ENCODE results near the gene ALOX5.

Gene ALOX5

GRCh38 chr10:45437587-45438465 lies 63.8 kb downstream of the ALOX5 start:
- Histone ChIP-seq H3K36me3 (ENCODE audit: control insufficient read depth, insufficient read depth, low read length) (no peaks in the 10 kb centered on the region), H3K27ac (no peak overlapping the region), H3K79me2 (no peaks in the 10 kb centered on the region), H3K9ac (no peak overlapping the region), H3K4me1 (no peaks in the 10 kb centered on the region), H3K9me3 (ENCODE audit: control insufficient read depth, low read length) (no peaks in the 10 kb centered on the region), H3K27me3 (ENCODE audit: control insufficient read depth, insufficient read depth, low read length) (no peaks in the 10 kb centered on the region), H3K4me2 (ENCODE audit: low read length) (no peak overlapping the region), H2AFZ (no peak overlapping the region), H3K4me3 (ENCODE audit: low read depth, low read length) (no peak overlapping the region)
- no peak for TF ChIP-seq CTCF (IDR thresholded peaks at IDR 0.05)

- no peaks in the 10 kb centered on the region for H3K27me3 ChIP-seq (ENCODE audit: control insufficient read depth, insufficient read depth, low read length)
- no peak overlapping the region for H2AFZ ChIP-seq
- no peaks in the 10 kb centered on the region for H3K36me3 ChIP-seq (ENCODE audit: control insufficient read depth, insufficient read depth, low read length)
- no peaks in the 10 kb centered on the region for H3K9me3 ChIP-seq (ENCODE audit: control insufficient read depth, low read length)
- no peak for TF ChIP-seq CTCF (IDR thresholded peaks at IDR 0.05)
- H3K4me3 ChIP-seq (ENCODE audit: low read depth, low read length) = no peak overlapping the region
- no peak overlapping the region for H3K27ac ChIP-seq
- no peaks in the 10 kb centered on the region for H3K79me2 ChIP-seq
- no peak overlapping the region for H3K4me2 ChIP-seq (ENCODE audit: low read length)
- no peaks in the 10 kb centered on the region for H3K4me1 ChIP-seq
- H3K9ac ChIP-seq = no peak overlapping the region
Observed at GRCh38 chr10:45438466-45439090, 64.6 kb downstream of the ALOX5 start.

- Histone ChIP-seq H3K27ac (no peak overlapping the region), H2AFZ (no peak overlapping the region), H3K27me3 (ENCODE audit: control insufficient read depth, insufficient read depth, low read length) (no peaks in the 10 kb centered on the region), H3K9ac (no peak overlapping the region), H3K36me3 (ENCODE audit: control insufficient read depth, insufficient read depth, low read length) (no peaks in the 10 kb centered on the region), H3K4me3 (ENCODE audit: low read depth, low read length) (no peak overlapping the region), H3K79me2 (no peaks in the 10 kb centered on the region), H3K4me2 (ENCODE audit: low read length) (no peak overlapping the region), H3K4me1 (no peaks in the 10 kb centered on the region), H3K9me3 (ENCODE audit: control insufficient read depth, low read length) (no peaks in the 10 kb centered on the region)
- no peak for TF ChIP-seq CTCF (IDR thresholded peaks at IDR 0.05)
Observed at GRCh38 chr10:45439365-45439764, 65.3 kb downstream of the ALOX5 start.

- no peak for TF ChIP-seq CTCF (IDR thresholded peaks at IDR 0.05)
- no peak overlapping the region for H3K9ac ChIP-seq
- no peak overlapping the region for H2AFZ ChIP-seq
- H3K79me2 ChIP-seq = no peaks in the 10 kb centered on the region
- no peaks in the 10 kb centered on the region for H3K9me3 ChIP-seq (ENCODE audit: control insufficient read depth, low read length)
- no peak overlapping the region for H3K4me3 ChIP-seq (ENCODE audit: low read depth, low read length)
- H3K27me3 ChIP-seq (ENCODE audit: control insufficient read depth, insufficient read depth, low read length) = no peaks in the 10 kb centered on the region
- no peaks in the 10 kb centered on the region for H3K36me3 ChIP-seq (ENCODE audit: control insufficient read depth, insufficient read depth, low read length)
- H3K27ac ChIP-seq = no peak overlapping the region
- H3K4me2 ChIP-seq (ENCODE audit: low read length) = no peak overlapping the region
- no peaks in the 10 kb centered on the region for H3K4me1 ChIP-seq
Observed at GRCh38 chr10:45439873-45440272, 65.9 kb downstream of the ALOX5 start.
